ENCODE measurements around the gene TTC21B.

- TF ChIP-seq ZEB2 (IDR thresholded peaks at IDR 0.05) (no peak), SIN3B (IDR thresholded peaks at IDR 0.05; ENCODE audit: low read depth) (no peak)
These were observed 75.7 kb downstream of the TTC21B start for GRCh38 chr2:165877565-165878550.

All from K562 (cell line).